IPS-20b (cell line): ENCODE measurements around the gene AVPR1A.
A peak's percentile ranks its signal among the peaks of the same experiment; 100 is the strongest.

Source experiments
- H3K27ac ChIP-seq: one replicate; pipeline ENCODE4 v1.5.1; 2013; ENCODE audit warnings: low read length
- H3K27me3 ChIP-seq: 2 replicates; pipeline ENCODE4 v1.6.1; 2013; ENCODE audit warnings: mild to moderate bottlenecking, low read length, inconsistent platforms; ENCODE audit not compliant: insufficient read depth
- H3K36me3 ChIP-seq: 2 replicates; pipeline ENCODE4 v1.6.1; 2013; ENCODE audit warnings: low read depth, mild to moderate bottlenecking, inconsistent platforms, low read length, moderate library complexity; ENCODE audit not compliant: insufficient read depth
- H3K4me1 ChIP-seq: 2 replicates; pipeline ENCODE4 v1.6.1; 2013; ENCODE audit warnings: mild to moderate bottlenecking, control low read depth, inconsistent platforms, low read length, moderate library complexity; ENCODE audit not compliant: insufficient read depth
- H3K4me3 ChIP-seq: 2 replicates; pipeline ENCODE4 v1.5.1; 2013; ENCODE audit warnings: mild to moderate bottlenecking, low read length, inconsistent platforms
- H3K9ac ChIP-seq: 2 replicates; pipeline ENCODE4 v1.6.1; 2013; ENCODE audit warnings: low read depth, mild to moderate bottlenecking, inconsistent platforms, low read length, moderate library complexity
- H3K9me3 ChIP-seq: 2 replicates; pipeline ENCODE4 v1.6.1; 2013; ENCODE audit warnings: mild to moderate bottlenecking, low read depth, low read length, inconsistent platforms; ENCODE audit not compliant: insufficient read depth

AVPR1A gene

GRCh38 chr12:63149909-63150712 is 890 bp downstream of the AVPR1A start:
- Histone ChIP-seq H3K9ac (peak overlapping the region; percentile 40; the same call in 1 of the 2 replicates), H3K9me3 (peaks cover 5% of the 10 kb centered on the region; the same call in 1 of the 2 replicates), H3K36me3 (no peaks in the 10 kb centered on the region), H3K4me1 (no peaks in the 10 kb centered on the region), H3K27ac (no peak overlapping the region), H3K27me3 (peaks cover 72% of the 10 kb centered on the region), H3K4me3 (peak overlapping the region; percentile 83)

DNA sequence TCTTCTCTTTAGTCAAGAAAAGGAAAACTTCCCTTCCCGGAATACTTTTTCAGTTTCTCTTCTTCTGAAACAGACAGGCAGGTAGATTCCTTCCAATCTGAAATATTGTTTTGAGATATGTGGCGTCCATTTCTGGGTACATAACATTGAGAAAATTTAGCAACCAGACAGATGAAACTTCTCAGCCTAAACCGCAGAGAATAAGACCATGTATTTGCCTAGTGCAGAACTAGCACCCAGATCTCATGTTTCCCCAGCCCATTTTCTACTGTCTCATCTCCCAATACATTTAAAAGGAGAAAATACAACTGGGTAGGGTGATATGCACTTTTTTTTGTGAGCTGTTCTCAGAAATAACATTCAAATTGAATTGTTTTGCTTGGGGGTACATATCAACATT is 6.4 kb downstream of the AVPR1A start:
- H3K4me1 ChIP-seq, result no peaks in the 10 kb centered on the region
- H3K27me3 ChIP-seq, result peaks cover 40% of the 10 kb centered on the region
- no peak overlapping the region for H3K9ac ChIP-seq
- no peak overlapping the region for H3K27ac ChIP-seq
- no peak overlapping the region for H3K4me3 ChIP-seq
- no peaks in the 10 kb centered on the region for H3K9me3 ChIP-seq
- H3K36me3 ChIP-seq, result no peaks in the 10 kb centered on the region

DNA sequence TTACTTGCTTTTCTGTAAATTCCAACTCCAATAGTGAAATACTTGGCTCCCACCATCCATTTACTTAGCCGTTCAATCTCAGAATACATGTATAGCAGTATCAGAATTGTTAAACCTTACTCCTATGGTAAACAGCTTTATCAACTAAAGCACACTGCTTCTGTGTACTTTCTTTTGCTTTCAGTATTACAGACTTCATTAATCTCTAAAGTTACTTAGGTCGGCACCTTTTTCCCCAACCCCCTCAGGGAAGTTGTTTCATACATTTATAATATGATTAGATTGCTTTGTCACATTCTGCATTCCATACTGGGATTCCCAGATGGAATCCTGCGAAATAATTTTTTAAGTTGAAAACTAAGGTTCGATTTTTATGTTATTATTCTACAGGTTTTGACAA is 12.5 kb downstream of the AVPR1A start:
- H3K36me3 ChIP-seq, result no peaks in the 10 kb centered on the region
- H3K9me3 ChIP-seq, result no peaks in the 10 kb centered on the region
- no peak overlapping the region for H3K27ac ChIP-seq
- no peak overlapping the region for H3K9ac ChIP-seq
- no peak overlapping the region for H3K4me3 ChIP-seq
- no peaks in the 10 kb centered on the region for H3K27me3 ChIP-seq
- H3K4me1 ChIP-seq, result no peaks in the 10 kb centered on the region

DNA sequence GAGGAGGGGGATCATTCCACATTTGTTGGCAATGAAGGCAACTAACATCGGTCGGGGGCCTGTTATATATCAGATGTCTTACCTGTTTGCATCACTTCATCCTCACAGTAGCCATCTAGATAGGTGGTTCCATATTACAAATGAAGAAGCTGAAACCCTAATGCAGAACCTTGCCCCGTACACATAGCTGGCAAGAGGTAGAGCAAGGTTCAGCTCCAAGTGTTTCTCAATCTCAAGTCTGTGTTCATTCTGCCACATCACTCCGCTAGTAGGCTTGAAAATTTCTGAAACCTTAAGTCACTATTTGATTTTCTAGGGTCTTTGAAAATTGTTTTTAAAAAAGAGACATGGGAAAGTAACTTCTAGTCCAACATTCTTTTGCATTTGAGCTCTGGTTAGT is 17.0 kb downstream of the AVPR1A start:
- no peaks in the 10 kb centered on the region for H3K27me3 ChIP-seq
- no peak overlapping the region for H3K27ac ChIP-seq
- no peaks in the 10 kb centered on the region for H3K4me1 ChIP-seq
- no peaks in the 10 kb centered on the region for H3K9me3 ChIP-seq
- H3K9ac ChIP-seq, result no peak overlapping the region
- H3K4me3 ChIP-seq, result no peak overlapping the region
- no peaks in the 10 kb centered on the region for H3K36me3 ChIP-seq

DNA sequence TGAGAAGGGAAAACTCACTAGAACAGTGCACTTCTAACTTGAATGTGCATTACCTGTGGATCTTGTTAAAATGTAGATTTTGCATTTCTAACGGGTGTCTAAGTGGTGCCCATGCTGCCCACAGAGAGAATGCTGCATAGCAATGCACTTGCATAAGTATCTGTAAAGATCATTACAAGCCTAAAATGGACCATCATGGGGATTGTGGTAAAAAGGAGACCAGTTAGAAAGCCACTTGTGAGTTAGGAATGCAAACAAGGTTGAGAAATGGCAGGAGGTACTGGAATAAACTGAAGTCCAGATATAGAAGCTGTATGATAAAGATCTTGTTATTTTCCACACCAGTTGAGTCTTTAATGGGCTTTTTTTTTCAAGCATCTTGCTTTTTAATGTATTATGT is 18.8 kb downstream of the AVPR1A start:
- H3K36me3 ChIP-seq, result no peaks in the 10 kb centered on the region
- H3K27me3 ChIP-seq, result no peaks in the 10 kb centered on the region
- H3K9ac ChIP-seq, result no peak overlapping the region
- no peaks in the 10 kb centered on the region for H3K9me3 ChIP-seq
- H3K4me3 ChIP-seq, result no peak overlapping the region
- no peaks in the 10 kb centered on the region for H3K4me1 ChIP-seq
- no peak overlapping the region for H3K27ac ChIP-seq

- Histone ChIP-seq H3K4me1 (no peaks in the 10 kb centered on the region), H3K36me3 (no peaks in the 10 kb centered on the region), H3K27ac (no peak overlapping the region), H3K9ac (no peak overlapping the region), H3K9me3 (no peaks in the 10 kb centered on the region), H3K27me3 (no peaks in the 10 kb centered on the region), H3K4me3 (no peak overlapping the region)
Observed at GRCh38 chr12:63129927-63130326, 21.1 kb downstream of the AVPR1A start.

GRCh38 chr12:63124778-63125177 is 26.2 kb downstream of the AVPR1A start:
- Histone ChIP-seq H3K27me3 (no peaks in the 10 kb centered on the region), H3K4me3 (no peak overlapping the region), H3K4me1 (no peaks in the 10 kb centered on the region), H3K9ac (no peak overlapping the region), H3K9me3 (no peaks in the 10 kb centered on the region), H3K36me3 (no peaks in the 10 kb centered on the region), H3K27ac (no peak overlapping the region)

DNA sequence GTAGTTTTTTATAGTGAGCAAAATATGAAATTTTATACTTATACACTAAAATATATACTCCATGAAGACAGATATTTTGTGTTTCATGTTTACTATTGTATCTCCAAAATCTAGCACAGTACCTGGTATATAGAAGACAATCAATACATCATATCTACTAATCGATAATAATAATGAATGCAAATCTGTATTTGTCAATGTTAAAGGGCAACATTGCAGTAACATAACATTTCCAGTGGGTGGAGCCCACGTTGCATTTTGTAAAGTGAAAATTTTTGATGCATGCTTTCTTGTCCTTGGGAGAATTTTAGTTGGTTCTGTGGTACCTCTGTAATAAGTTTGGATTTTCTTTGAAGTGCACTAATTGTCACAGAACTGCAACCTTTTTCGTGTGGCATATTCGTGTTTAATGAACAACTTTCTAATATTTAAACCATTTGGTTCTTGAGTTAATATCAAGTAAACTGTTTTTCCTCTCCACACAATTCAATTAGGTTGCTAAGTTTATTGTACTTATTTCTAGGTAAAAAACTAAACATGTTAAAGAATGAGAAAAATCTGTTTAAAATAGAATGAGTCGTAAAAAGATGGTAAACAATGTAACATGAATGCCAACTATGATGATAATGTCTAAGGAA is 47.4 kb downstream of the AVPR1A start:
- Histone ChIP-seq H3K9me3 (no peaks in the 10 kb centered on the region), H3K4me1 (no peaks in the 10 kb centered on the region), H3K27ac (no peak overlapping the region), H3K4me3 (no peak overlapping the region), H3K27me3 (no peaks in the 10 kb centered on the region), H3K36me3 (no peaks in the 10 kb centered on the region), H3K9ac (no peak overlapping the region)

DNA sequence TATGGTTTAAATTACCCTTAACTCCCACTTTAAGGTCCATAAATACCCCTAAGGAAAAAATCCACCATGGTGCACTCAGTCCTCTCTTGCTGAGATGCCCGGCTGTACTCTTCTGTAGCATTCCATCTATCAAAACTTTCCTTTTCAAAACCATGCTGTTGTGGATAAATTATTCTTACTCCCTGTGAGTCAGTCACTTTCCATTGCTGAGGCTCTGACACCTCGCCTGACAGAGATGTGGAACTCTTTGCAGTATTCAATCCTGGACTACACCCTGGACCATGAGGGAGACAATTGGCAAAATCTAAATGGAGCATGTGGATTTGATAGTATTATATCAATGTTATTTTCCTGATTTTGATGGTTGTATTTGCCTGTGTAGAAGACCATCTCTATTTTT is 49.1 kb downstream of the AVPR1A start:
- Histone ChIP-seq H3K4me3 (no peak overlapping the region), H3K9ac (no peak overlapping the region), H3K9me3 (no peaks in the 10 kb centered on the region), H3K27ac (no peak overlapping the region), H3K4me1 (no peaks in the 10 kb centered on the region), H3K27me3 (no peaks in the 10 kb centered on the region), H3K36me3 (no peaks in the 10 kb centered on the region)

DNA sequence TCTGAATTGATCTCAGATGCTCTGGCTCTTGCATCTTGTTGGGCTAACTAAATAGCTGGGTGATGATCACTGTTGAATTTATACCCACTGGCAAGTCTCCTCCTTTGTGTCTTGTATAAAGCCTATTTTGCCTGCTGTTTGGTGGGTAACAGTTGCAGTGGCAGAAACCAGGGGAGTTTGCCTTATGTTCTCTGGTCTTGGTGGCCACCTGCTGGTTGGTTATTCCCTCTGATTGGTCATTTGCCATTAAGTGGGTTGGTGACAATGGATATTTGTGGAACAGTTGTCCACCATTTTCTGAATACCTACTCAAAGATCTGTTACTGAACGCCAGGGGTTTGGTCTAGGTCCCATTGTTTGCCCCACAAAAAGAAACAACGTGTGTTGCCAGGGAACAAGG is 52.1 kb downstream of the AVPR1A start:
- 0 out of 2 replicates have a peak, but pooled peaks cover 4% of the 10 kb centered on the region for H3K4me1 ChIP-seq
- no peak overlapping the region for H3K4me3 ChIP-seq
- no peaks in the 10 kb centered on the region for H3K27me3 ChIP-seq
- H3K36me3 ChIP-seq, result no peaks in the 10 kb centered on the region
- H3K27ac ChIP-seq, result no peak overlapping the region
- H3K9ac ChIP-seq, result no peak overlapping the region
- H3K9me3 ChIP-seq, result no peaks in the 10 kb centered on the region

GRCh38 chr12:63095369-63095980 is 55.5 kb downstream of the AVPR1A start:
- H3K9me3 ChIP-seq, result no peaks in the 10 kb centered on the region
- H3K4me1 ChIP-seq, result 0 out of 2 replicates have a peak, but pooled peaks cover 6% of the 10 kb centered on the region
- H3K36me3 ChIP-seq, result no peaks in the 10 kb centered on the region
- H3K4me3 ChIP-seq, result no peak overlapping the region
- H3K9ac ChIP-seq, result no peak overlapping the region
- no peak overlapping the region for H3K27ac ChIP-seq
- no peaks in the 10 kb centered on the region for H3K27me3 ChIP-seq

DNA sequence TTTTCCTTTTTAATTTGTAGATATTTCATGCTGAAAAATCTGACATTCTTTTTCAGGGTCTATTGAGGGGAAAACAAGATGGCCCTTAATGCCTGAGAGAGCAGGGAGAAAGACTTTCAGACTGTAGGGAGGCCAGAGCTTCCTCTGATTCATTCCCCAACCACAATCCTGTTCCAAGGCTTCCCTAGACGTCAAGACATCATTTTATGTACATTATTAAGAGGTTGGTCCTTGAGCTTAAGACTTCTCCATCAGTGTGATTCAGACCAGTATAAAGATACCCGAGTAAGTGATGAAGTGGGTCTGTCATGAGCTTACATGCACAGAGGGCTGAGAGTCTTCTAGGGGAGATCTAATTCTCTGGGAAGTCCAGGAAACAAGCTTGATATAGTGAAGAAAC is 57.3 kb downstream of the AVPR1A start:
- Histone ChIP-seq H3K4me1 (0 out of 2 replicates have a peak, but pooled peaks cover 6% of the 10 kb centered on the region), H3K36me3 (no peaks in the 10 kb centered on the region), H3K4me3 (no peak overlapping the region), H3K9ac (no peak overlapping the region), H3K27me3 (no peaks in the 10 kb centered on the region), H3K27ac (no peak overlapping the region), H3K9me3 (no peaks in the 10 kb centered on the region)
